MM.1S (cell line): ENCODE results near the gene GLMP.

ENCODE experiments used
- DNase-seq: peaks from one replicate; pipeline ENCODE4 v3.0.0-alpha.2; 2015
- H2AFZ ChIP-seq: fragments of 300-600 bp; sonication (generic); 2 replicates; pipeline ENCODE4 v1.6.0; 2016; ENCODE audit warnings: antibody characterized with exemption, low read length
- H3F3A ChIP-seq: fragments of 300-600 bp; sonication (generic); 2 replicates; pipeline ENCODE4 v1.6.1; 2016; ENCODE audit warnings: mild to moderate bottlenecking, antibody characterized with exemption, low read length, moderate library complexity, mixed read lengths; ENCODE audit not compliant: insufficient read depth
- H3K27ac ChIP-seq: fragments of 300-600 bp; sonication (generic); 2 replicates; pipeline ENCODE4 v1.5.1; 2016; ENCODE audit warnings: mild to moderate bottlenecking, low read length
- H3K27me3 ChIP-seq: fragments of 300-600 bp; sonication (generic); replicated peaks from 2 replicates; pipeline ENCODE4 v1.6.0; 2016; ENCODE audit warnings: low read length; ENCODE audit not compliant: insufficient read depth
- H3K36me3 ChIP-seq: fragments of 300-600 bp; sonication (generic); replicated peaks from 2 replicates; pipeline ENCODE4 v1.6.1; 2016; ENCODE audit warnings: mild to moderate bottlenecking, low read length, mixed read lengths; ENCODE audit not compliant: insufficient read depth
- H3K4me1 ChIP-seq: fragments of 300-600 bp; sonication (generic); 2 replicates; pipeline ENCODE4 v1.6.1; 2016; ENCODE audit warnings: low read length, mixed read lengths
- H3K4me2 ChIP-seq: fragments of 300-600 bp; sonication (generic); 2 replicates; pipeline ENCODE4 v1.6.0; 2016; ENCODE audit warnings: low read depth, low read length
- H3K4me3 ChIP-seq: fragments of 300-600 bp; sonication (generic); 2 replicates; pipeline ENCODE4 v1.5.1; 2016; ENCODE audit warnings: low read length, mixed read lengths
- H3K79me2 ChIP-seq: fragments of 300-600 bp; sonication (generic); 2 replicates; pipeline ENCODE4 v1.6.1; 2016; ENCODE audit warnings: mixed run types, low read length, mixed read lengths
- H3K9ac ChIP-seq: fragments of 300-600 bp; sonication (generic); 2 replicates; pipeline ENCODE4 v1.6.1; 2016; ENCODE audit warnings: low read length, mixed read lengths
- H3K9me2 ChIP-seq: fragments of 300-600 bp; sonication (generic); replicated peaks from 2 replicates; pipeline ENCODE4 v1.6.1; 2016; ENCODE audit warnings: mild to moderate bottlenecking, low read length, mixed read lengths; ENCODE audit not compliant: insufficient read depth
- H3K9me3 ChIP-seq: fragments of 300-600 bp; sonication (generic); replicated peaks from 2 replicates; pipeline ENCODE4 v1.6.1; 2016; ENCODE audit warnings: mild to moderate bottlenecking, low read length, mixed read lengths; ENCODE audit not compliant: insufficient read depth
- H4K20me1 ChIP-seq: fragments of 300-600 bp; sonication (generic); 2 replicates; pipeline ENCODE4 v1.6.1; 2016; ENCODE audit warnings: mild to moderate bottlenecking, low read length, moderate library complexity, mixed read lengths; ENCODE audit not compliant: insufficient read depth
- CTCF ChIP-seq: fragments of 300-600 bp; sonication (generic); IDR thresholded peaks from 2 replicates; pipeline ENCODE4 v1.5.1; 2016; ENCODE audit warnings: antibody characterized with exemption, low read length, mixed read lengths
- EZH2 ChIP-seq: fragments of 300-600 bp; sonication (generic); optimal IDR thresholded peaks from 2 replicates; pipeline ENCODE3; 2017; ENCODE audit warnings: low read depth, mild to moderate bottlenecking, antibody characterized with exemption, low read length, mixed read lengths
- EZH2phosphoT487 ChIP-seq: fragments of 300-600 bp; sonication (generic); IDR thresholded peaks from 2 replicates; pipeline ENCODE4 v1.6.1; 2018; ENCODE audit warnings: antibody characterized with exemption, low read length

Gene GLMP

DNA sequence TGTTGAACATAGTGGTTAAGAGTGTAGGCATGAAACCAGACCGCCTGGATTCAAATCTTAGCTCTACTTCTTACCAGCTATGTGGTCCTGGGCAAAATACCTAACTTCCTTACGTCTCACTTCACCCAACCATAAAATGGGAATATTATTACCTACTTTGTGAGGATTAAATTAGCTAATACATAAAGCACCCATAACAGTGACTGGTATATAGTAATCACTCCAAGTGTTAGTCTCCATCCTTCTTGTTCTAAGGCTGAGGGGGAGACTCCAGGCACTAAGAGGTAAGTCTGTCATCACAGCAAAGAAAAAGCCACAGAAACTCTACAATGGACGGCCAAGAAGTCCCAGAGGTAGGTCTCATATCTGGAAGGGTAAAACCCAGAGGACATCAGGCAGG, 15.6 kb downstream of the GLMP start:
- Histone ChIP-seq H3K27me3 (no peaks in the 10 kb centered on the region), H3K4me2 (no peak overlapping the region), H4K20me1 (0 out of 2 replicates have a peak, but pooled peaks cover 3% of the 10 kb centered on the region), H3K9me2 (no peaks in the 10 kb centered on the region), H3K36me3 (peaks cover 25% of the 10 kb centered on the region), H3K27ac (no peak overlapping the region), H3K9ac (no peak overlapping the region), H3K4me3 (no peak overlapping the region), H2AFZ (no peak overlapping the region), H3F3A (peaks cover 7% of the 10 kb centered on the region), H3K4me1 (peaks cover 23% of the 10 kb centered on the region; the same call in 1 of the 2 replicates), H3K79me2 (peaks cover 85% of the 10 kb centered on the region), H3K9me3 (no peaks in the 10 kb centered on the region)
- TF ChIP-seq EZH2 (no peak), EZH2phosphoT487 (no peak), CTCF (no peak)
- no peak for DNase-seq

DNA sequence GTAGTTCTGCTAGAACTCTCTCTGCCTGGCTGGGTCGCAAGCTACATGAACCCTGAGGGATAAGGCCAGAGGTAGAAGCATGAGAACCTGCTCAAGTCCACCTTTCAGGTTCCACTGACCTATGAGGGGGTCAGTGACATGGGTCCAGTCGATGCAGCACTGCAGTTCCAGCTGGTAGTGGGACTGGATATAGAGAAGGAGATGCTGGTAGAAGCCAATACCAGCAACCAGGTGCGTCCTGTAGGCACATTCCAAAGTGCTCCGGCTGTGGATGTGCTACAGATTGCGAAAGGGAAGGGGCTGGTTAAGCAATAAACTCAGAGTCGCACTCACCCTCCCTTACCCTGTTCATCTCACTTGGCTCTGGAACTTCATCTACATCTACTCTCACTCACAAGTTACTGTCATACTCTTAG, 18.5 kb downstream of the GLMP start:
- DNase-seq: no peak
- Histone ChIP-seq H3K27ac (no peak overlapping the region), H2AFZ (no peak overlapping the region), H3K9me2 (no peaks in the 10 kb centered on the region), H3K79me2 (peaks cover 63% of the 10 kb centered on the region), H3K36me3 (peaks cover 39% of the 10 kb centered on the region), H3F3A (peaks cover 7% of the 10 kb centered on the region), H4K20me1 (0 out of 2 replicates have a peak, but pooled peaks cover 3% of the 10 kb centered on the region), H3K4me1 (peaks cover 13% of the 10 kb centered on the region; the same call in 1 of the 2 replicates), H3K9me3 (no peaks in the 10 kb centered on the region), H3K4me2 (no peak overlapping the region), H3K27me3 (no peaks in the 10 kb centered on the region), H3K9ac (no peak overlapping the region), H3K4me3 (no peak overlapping the region)
- TF ChIP-seq CTCF (no peak), EZH2phosphoT487 (no peak), EZH2 (no peak)

- Histone ChIP-seq H3F3A (peaks cover 2% of the 10 kb centered on the region), H3K27ac (no peak overlapping the region), H3K9me2 (no peaks in the 10 kb centered on the region), H3K4me1 (peaks cover 13% of the 10 kb centered on the region; the same call in 1 of the 2 replicates), H3K9ac (no peak overlapping the region), H3K79me2 (peaks cover 58% of the 10 kb centered on the region), H3K4me3 (no peak overlapping the region), H4K20me1 (0 out of 2 replicates have a peak, but pooled peaks cover 3% of the 10 kb centered on the region), H3K36me3 (peaks cover 40% of the 10 kb centered on the region), H2AFZ (no peak overlapping the region), H3K4me2 (no peak overlapping the region), H3K9me3 (no peaks in the 10 kb centered on the region), H3K27me3 (no peaks in the 10 kb centered on the region)
- TF ChIP-seq CTCF: no peak
- TF ChIP-seq EZH2phosphoT487: no peak
- no peak for TF ChIP-seq EZH2
- no peak for DNase-seq
Measured at GRCh38 chr1:156276532-156276931, 18.9 kb downstream of the GLMP start.
